A673 (cell line): ENCODE data around the gene LRRTM2. TPM values are rescaled to one million over a fixed set of nuclear protein-coding genes. Genes with fewer than 3 reads are reported as not detected.

Source experiments
- BruUV-seq: library from RNA; stranded (reverse); fragments of 400-500 nt; replicated peaks from 2 replicates; lab custom pipeline; 2021; lab: Mats Ljungman, UMichigan
- CTCF ChIA-PET: fragments of 300-600 bp; sonication (Branson Sonifier 250); formaldehyde crosslinking; loops from one replicate; lab custom pipeline; 2022; ENCODE audit warnings: antibody characterized with exemption; lab: Charles Lee
- POLR2A ChIA-PET: fragments of 300-600 bp; sonication (Branson Sonifier 250); formaldehyde crosslinking; loops from one replicate; lab custom pipeline; 2022; ENCODE audit warnings: antibody characterized with exemption; ENCODE audit not compliant: low non-redundant PET; lab: Charles Lee
- DNase-seq: peaks from one replicate; pipeline ENCODE4 v3.0.0-alpha.2; 2015; ENCODE audit warnings: low spot score
- H3K27ac ChIP-seq: fragments of 200-600 bp; sonication (generic); 2 replicates; pipeline ENCODE4 v1.5.1; 2016; ENCODE audit warnings: mixed run types, low read depth, mild to moderate bottlenecking, mixed read lengths, antibody characterized with exemption, low read length; ENCODE audit not compliant: poor library complexity, severe bottlenecking
- H3K27me3 ChIP-seq: fragments of 200-600 bp; sonication (generic); replicated peaks from 2 replicates; pipeline ENCODE4 v1.6.1; 2017; ENCODE audit warnings: mixed run types, low read depth, mild to moderate bottlenecking, mixed read lengths, antibody characterized with exemption, low read length; ENCODE audit not compliant: insufficient read depth, poor library complexity
- H3K36me3 ChIP-seq: fragments of 200-600 bp; sonication (generic); 2 replicates; pipeline ENCODE4 v1.6.1; 2016; ENCODE audit warnings: mixed run types, mild to moderate bottlenecking, mixed read lengths, antibody characterized with exemption, low read length; ENCODE audit not compliant: insufficient read depth, poor library complexity, severe bottlenecking
- H3K4me1 ChIP-seq: fragments of 200-600 bp; sonication (generic); 2 replicates; pipeline ENCODE4 v1.6.1; 2017; ENCODE audit warnings: mixed run types, mild to moderate bottlenecking, mixed read lengths, antibody characterized with exemption, low read length; ENCODE audit not compliant: insufficient read depth, poor library complexity, severe bottlenecking
- H3K4me3 ChIP-seq: fragments of 200-600 bp; sonication (generic); 2 replicates; pipeline ENCODE4 v1.5.1; 2016; ENCODE audit warnings: low read depth, mixed run types, mild to moderate bottlenecking, mixed read lengths, low read length; ENCODE audit not compliant: poor library complexity, severe bottlenecking
- H3K9me3 ChIP-seq: fragments of 200-600 bp; sonication (generic); 2 replicates; pipeline ENCODE4 v1.6.1; 2016; ENCODE audit warnings: mixed run types, low read depth, mild to moderate bottlenecking, mixed read lengths, antibody characterized with exemption, low read length; ENCODE audit not compliant: poor library complexity, severe bottlenecking
- CTCF ChIP-seq: fragments of 300-800, 200-600 bp; sonication (generic); conservative IDR thresholded peaks from 2 replicates; pipeline ENCODE4 v1.5.1; 2017; ENCODE audit warnings: low read depth, mild to moderate bottlenecking, antibody characterized with exemption, low read length, moderate library complexity, mixed read lengths
- EZH2 ChIP-seq: fragments of 200-600 bp; sonication (generic); IDR thresholded peaks from 2 replicates; pipeline ENCODE4 v1.6.1; 2017; ENCODE audit warnings: borderline replicate concordance, low read depth, mild to moderate bottlenecking, mixed read lengths, antibody characterized with exemption, low read length; ENCODE audit not compliant: poor library complexity, severe bottlenecking
- intact Hi-C: fragments of 100-400 bp; cut with micrococcal nuclease; formaldehyde crosslinking; loops from one replicate; pipeline ENCODE4 v1.10.0; 2022; ENCODE audit not compliant: unreplicated experiment
- total RNA-seq: library from RNA; stranded (reverse); gene quantifications from 2 replicates; pipeline ENCODE4 v1.2.3, GENCODE V29; 2021

LRRTM2 gene
- total RNA-seq, 1 experiment from 2014 or later = 0.67 TPM

- Histone ChIP-seq H3K27me3 (no peaks in the 10 kb centered on the region), H3K27ac (no peak overlapping the region), H3K4me3 (no peak overlapping the region), H3K4me1 (peaks cover 26% of the 10 kb centered on the region), H3K9me3 (no peaks in the 10 kb centered on the region), H3K36me3 (no peaks in the 10 kb centered on the region)
- ChIA-PET CTCF (no interaction called here), POLR2A (no interaction called here)
- intact Hi-C loops = no loop called here
- no TSS peak for BruUV-seq
- TF ChIP-seq CTCF (no peak), EZH2 (no peak)
- DNase-seq = no peak
Measured at GRCh38 chr5:138898742-138899141, 23.6 kb upstream of the LRRTM2 start.

GRCh38 chr5:138898299-138898698 is 23.2 kb upstream of the LRRTM2 start:
- no peaks in the 10 kb centered on the region for H3K36me3 ChIP-seq
- intact Hi-C loops = no loop called here
- no peak overlapping the region for H3K4me3 ChIP-seq
- ChIA-PET CTCF (no interaction called here), POLR2A (no interaction called here)
- no TSS peak for BruUV-seq
- H3K4me1 ChIP-seq = peaks cover 26% of the 10 kb centered on the region
- H3K27me3 ChIP-seq = no peaks in the 10 kb centered on the region
- TF ChIP-seq EZH2 (no peak), CTCF (no peak)
- H3K9me3 ChIP-seq = no peaks in the 10 kb centered on the region
- no peak for DNase-seq
- no peak overlapping the region for H3K27ac ChIP-seq

GRCh38 chr5:138895918-138896317 is 20.8 kb upstream of the LRRTM2 start:
- Histone ChIP-seq H3K4me3 (no peak overlapping the region), H3K36me3 (peaks cover under 1% of the 10 kb centered on the region), H3K4me1 (peaks cover 17% of the 10 kb centered on the region), H3K9me3 (no peaks in the 10 kb centered on the region), H3K27me3 (no peaks in the 10 kb centered on the region), H3K27ac (no peak overlapping the region)
- ChIA-PET POLR2A (no interaction called here), CTCF (no interaction called here)
- BruUV-seq = no TSS peak
- no peak for DNase-seq
- intact Hi-C loops = no loop called here
- TF ChIP-seq CTCF = no peak
- TF ChIP-seq EZH2 = no peak
